Inferior parietal cortex (tissue), 1 donor: ENCODE results near the gene OR52W1.
"Not testable (repeated sequence)": the region's sequence is repeated elsewhere in the genome, so short reads cannot be mapped to it uniquely, and the experiment has no call there.

Experiments used
- DNase-seq: peaks from one replicate; pipeline ENCODE4 v3.0.0-alpha.2; 2016; ENCODE audit errors: extremely low spot score

OR52W1 gene

DNA sequence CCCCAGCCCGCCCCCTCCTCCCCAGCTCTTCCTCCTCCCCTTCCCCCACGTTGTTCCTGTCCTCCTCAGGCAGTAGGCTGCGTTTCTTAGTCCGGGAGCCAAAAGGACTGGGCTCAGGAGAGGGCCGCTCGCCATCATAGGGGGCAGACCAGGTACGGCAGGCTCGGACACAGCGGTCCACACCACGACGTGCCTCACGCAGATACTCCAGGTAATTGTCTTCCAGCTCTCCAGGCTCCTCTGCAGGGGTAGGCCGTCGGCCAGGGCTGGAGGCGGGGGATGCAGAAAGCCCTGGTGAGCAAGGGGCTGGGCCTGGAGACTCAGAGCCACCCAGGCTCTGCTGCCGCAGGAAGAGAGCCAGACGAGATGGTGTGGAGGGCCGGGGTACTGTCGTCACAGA, 18.7 kb downstream of the OR52W1 start:
- DNase-seq, result no peak

DNA sequence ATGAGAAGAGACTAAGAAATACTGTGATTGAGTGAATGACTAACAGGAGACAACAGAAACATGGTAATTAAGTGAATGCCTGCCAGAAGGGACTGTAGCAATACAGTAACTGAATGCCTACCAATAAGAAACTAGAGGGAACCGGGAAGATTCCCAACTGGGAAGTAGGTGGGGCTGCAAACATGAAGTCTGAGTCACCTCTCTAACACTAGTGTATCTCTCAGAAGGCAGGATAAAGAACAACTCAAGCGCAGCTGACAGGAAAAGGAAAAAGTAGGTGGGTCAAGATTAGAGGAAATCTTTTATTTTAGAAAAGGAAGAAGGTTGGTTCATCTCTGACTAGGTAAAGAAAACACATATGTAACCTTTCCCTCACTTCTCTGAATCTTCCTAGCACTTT, 20.3 kb downstream of the OR52W1 start:
- peak; percentile 11 for DNase-seq

DNA sequence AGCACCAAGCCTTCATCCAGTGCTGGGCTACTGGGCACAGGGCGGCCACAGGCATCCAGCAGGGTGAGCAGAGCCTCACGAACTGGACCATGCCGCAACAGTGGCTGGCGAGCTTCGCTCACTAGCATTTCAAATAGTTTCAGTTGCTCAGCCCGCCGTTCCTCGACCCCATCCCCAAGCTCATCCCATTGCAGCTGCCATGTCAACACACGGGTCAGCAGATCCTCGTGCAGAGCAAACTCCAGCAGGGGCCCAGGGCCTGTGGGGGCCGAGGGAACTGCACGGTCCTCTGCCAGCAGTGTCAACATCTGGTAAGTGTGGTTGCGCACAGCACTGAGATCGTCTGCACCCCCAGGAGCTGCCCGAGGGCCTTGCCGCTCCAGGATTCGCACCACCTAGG, 24.8 kb downstream of the OR52W1 start:
- no peak for DNase-seq

DNA sequence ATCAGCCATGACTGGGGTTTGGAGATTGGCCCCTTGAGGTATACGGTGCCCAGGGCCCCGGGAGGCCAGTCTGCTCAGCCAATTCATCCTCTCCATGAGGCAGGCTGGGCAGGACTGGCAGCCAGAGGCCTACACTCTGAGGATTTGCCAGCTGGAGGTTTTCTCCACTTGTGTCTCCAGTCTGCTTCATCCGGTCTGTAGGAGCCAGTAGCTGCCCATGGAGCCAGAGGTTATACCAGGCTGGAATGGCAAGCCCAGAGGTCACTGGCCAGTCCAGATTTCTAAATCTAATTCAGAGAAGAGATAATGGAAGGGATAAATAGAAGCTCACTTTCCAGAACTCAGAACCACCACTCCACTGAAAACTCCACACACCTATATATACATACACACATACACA, 25.4 kb downstream of the OR52W1 start:
- DNase-seq, result no peak

DNA sequence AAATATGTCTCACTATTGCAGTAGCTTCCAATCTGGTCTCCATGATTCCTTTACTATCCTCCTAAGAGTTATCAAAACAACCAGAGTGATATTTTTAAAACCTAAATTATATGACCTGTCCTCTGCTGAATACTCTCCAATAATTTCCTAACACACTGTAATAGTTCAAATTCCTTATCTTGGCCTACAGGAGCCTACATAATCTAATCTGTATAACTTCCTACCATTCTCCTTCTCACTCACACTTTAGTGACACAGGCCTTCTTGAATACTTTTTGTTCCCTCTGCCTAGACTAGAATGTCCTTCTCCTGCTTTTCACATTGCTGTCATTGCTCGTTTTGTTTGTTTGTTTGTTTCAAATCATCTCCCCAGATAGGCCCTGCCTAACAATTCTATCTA, 26.0 kb downstream of the OR52W1 start:
- DNase-seq, result no peak

DNA sequence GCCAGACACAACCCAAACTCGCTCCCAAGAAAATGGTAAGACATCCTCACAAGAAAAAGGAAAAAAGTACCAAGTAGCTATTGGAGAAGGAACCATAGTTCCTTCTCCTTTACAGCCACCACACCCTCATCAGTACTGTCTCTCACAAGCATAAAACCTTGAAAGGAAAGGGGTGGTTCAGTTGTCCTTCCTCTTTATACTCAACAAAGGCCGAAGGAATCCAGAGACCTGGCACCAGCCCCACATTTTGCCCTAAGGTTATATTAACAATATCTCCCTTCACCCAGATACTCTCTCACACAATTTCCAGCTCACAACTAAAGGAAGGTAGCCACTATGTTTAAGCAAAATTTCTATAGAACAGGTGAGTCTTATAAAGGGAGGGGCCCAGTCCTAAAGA, 26.9 kb downstream of the OR52W1 start:
- DNase-seq, result no peak

DNA sequence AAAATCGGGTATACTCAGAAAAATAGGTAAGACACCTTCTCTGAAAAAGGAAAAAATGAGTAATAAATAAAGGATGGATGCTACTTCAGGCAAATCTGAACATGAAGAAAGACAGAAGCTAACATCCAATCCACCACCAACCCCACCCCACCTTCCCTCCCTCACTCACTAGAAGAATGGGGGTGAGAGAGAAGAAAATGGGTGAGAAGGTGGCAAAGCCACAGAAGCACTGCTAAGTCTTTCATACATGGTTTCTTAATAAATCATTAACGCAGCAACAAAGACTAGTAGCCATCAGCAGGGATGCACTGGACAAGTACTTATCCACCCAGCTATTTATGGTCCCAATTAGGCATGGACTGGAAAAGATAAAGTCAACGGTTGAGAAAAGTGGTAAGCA, 29.5 kb downstream of the OR52W1 start:
- no peak for DNase-seq

DNA sequence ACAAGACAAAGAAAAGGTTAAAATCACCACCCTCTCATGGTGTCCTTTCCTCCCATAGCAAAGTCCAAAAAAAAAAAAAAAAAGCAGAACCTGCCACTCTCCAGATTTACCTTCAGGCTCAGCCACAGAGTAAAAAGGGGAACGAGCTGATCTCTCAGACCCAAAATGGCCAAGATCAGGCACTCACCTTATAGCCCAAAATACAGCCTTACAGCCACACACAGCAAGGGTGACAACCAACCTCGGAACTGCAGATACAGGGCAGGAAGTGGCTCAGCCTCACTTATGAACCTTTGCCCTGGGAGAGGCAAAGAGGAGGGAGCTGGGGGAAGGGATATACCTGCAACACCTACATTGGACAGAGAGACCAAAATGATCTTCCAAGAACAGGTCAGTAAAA, 30.9 kb downstream of the OR52W1 start:
- no peak for DNase-seq

DNA sequence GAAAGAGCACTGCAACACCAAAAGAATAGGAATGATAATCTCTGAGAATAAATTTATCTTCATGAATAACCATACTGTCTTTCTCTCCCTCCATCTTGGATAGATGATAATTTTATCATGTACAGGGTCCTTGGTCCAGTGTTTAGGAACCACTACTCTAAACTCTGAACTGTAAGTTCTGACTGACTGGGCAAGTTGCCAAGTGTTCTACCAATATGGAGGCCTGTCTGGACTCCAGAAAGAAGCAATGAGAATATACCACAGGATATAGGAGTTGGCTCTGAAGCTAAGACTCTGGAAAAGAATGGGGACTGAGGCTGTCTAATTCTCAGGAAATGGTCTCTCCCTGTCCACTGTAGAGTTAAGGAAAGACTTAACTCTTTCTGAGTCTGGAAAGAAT, 33.9 kb downstream of the OR52W1 start:
- no peak for DNase-seq

DNA sequence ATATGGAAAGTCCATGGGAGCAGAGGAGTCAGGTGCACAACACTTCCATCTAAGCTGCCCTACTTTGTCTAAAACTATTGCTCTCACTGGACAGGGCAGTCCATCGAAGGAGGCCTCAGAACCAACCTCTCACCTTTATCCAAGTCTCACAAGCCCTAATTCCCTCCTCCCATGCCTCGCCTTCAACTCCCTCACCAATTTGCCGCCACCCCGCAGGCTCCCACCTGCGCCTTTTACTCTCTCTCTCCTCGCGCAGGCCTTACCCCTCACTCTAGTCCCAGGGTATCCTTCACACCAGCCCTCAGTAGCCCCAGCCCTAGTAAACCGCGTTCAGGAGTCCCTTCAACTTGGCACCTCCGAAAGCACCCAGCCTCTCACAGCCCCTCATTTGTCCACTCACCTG, 35.0 kb downstream of the OR52W1 start:
- DNase-seq, result no peak

DNA sequence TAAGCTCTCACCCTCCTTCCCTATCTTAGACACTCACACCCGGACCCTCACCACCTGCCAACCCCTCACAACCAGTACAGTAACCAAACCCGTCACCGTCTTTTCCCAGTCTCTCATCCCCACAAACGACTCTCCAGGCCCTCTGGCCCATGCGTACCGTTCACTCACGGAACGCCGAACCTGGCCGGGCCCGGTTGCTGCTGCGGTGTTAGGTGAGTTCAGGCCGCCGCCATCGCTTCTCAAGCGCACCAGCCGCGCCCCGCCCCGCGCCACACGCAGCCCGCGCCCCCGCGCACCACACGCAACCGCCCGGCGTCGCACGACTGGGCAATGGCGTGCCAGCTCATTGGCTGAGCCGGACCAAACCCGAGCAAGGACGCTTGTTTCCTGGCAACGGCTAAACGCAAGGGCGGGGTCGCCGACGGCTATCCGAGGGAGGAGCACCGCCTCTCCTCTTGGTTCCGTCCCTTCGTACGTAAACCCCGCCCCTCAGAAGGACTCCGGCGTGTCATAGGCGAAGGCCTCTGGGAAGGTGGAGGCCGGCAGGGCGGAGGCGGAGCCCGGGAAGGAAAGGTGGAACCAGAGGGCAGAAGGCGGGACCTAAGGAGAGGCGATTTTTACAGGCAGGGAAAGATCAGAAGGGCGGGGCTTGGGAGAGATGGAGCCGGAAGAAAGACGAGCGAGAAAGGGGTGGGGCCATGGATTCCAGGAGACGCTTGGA, 35.5 kb downstream of the OR52W1 start, which contains the start of gene FHIP1B:
Gene FHIP1B, minus strand, starts transcription at position 250 of the 721 bp plus-strand sequence. CDS start 10,120 bp downstream, outside the sequence.
- peak; percentile 98 for DNase-seq

DNA sequence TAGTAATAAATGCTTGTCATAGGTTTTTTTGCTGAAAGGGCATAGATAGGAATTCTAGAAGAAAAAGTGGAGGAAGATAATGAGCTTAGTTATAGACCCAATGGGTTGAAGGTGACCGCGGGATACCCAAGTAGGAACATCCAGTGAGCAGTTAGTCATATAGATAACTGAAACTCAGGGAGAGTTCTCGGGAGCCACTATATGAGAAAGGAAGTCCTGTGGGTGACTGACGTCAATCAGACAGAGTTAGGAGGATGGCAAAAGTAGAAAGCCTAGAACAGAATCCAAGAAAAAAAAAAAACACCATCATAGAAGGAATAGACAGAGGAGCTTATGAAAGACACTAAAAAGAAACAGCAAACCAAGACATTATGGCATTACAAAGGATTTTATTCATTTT, 38.2 kb downstream of the OR52W1 start:
- no peak for DNase-seq

DNA sequence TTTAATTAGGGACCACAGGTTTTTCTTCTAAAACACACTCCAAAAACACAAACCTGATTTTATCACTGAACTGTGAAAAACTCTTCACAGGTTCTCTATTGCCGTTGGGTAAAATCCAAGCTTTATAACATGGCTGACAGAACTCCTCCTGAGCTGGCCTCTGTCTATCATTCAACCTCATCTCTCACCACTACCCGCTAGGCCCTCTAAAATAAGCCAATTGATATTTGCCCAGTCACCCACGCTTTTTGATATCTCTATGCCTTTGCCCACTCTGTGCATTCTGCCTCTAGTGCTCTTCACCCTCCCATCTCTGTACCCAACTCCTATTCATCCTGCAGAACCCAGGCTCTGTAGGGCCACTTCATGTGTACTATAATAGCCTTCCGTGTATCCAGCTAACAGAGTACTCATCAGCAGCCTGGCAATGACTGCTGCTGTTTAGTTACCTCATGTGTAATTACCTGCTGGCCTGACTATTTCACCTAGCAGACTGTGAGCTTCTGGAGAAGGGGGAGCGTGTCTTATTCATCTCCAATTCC, 38.8 kb downstream of the OR52W1 start:
- DNase-seq, result no peak

DNA sequence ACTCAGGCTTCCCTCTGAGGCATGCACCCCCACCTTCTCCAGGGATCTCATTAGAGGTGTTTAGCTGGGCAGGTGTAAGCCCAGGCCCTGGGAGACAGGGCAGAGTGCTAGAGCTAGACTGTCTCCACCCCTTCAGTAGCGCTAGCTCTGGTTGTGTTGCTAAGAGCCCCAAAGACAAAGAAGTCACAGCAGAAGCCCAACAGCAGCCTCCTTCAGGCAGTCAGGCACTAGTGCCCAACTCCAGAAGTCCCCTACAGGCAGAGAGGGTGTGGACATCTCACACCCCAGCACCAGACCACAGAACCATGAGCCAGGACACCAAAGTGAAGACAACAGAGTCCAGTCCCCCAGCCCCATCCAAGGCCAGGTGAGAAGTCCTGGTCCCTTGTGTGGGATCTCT, 39.9 kb downstream of the OR52W1 start, which contains the start of gene CNGA4:
Gene CNGA4, plus strand, starts transcription at position 188 of the 400 bp plus-strand sequence. Its CDS starts 118 bp downstream, at position 306.
- no peak for DNase-seq

DNA sequence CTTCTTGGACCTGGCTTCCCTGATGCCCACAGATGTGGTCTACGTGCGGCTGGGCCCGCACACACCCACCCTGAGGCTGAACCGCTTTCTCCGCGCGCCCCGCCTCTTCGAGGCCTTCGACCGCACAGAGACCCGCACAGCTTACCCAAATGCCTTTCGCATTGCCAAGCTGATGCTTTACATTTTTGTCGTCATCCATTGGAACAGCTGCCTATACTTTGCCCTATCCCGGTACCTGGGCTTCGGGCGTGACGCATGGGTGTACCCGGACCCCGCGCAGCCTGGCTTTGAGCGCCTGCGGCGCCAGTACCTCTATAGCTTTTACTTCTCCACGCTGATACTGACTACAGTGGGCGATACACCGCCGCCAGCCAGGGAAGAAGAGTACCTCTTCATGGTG, 41.1 kb downstream of the OR52W1 start:
- DNase-seq, result no peak

DNA sequence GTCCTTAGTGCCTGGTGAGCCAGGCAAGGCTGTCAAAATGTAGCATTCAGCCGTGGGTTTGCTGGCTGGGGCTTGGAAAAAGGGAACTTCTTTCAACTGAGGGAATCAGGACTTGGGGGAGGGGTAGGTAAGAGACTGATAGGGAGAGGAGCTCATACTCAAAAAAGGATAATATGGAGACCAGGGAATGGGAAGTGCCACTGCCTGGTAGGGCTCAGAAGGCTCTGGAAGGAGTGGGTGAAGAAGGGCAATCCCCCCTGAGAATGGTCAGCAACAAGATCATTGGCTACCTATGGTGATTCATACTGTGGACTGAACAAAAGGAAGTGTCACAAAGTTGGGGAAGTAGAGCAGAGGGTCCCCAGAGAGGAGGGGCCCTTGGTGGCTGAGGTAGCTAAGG, 41.8 kb downstream of the OR52W1 start:
- no peak for DNase-seq

DNA sequence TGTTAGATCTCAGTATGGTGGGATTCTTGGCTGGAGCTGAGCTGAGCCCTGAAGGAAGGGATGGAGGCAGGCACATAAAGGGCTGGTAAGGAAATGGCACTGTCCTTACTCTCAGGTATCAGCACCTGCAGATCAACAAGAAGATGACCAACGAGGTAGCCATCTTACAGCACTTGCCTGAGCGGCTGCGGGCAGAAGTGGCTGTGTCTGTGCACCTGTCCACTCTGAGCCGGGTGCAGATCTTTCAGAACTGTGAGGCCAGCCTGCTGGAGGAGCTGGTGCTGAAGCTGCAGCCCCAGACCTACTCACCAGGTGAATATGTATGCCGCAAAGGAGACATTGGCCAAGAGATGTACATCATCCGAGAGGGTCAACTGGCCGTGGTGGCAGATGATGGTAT, 42.3 kb downstream of the OR52W1 start:
- no peak for DNase-seq

DNA sequence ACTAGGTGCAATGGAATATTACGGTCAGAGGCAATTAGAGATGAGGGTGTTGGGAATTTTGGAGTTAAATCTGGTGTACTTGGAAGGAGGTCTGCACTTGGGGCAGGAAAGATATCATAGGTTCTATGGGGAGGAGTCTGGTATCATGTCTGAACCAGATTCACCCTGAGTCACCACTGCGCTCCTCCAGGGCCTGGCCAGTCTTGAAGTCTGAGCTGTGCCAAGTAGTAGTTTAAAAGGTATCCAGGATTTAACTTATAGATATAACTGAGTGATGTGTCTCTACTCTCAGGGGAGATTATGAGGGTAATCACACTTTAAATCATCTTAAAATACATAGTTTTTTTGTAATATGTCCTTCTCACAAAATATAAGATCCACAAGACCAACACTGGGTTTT, 46.5 kb downstream of the OR52W1 start:
- no peak for DNase-seq

DNA sequence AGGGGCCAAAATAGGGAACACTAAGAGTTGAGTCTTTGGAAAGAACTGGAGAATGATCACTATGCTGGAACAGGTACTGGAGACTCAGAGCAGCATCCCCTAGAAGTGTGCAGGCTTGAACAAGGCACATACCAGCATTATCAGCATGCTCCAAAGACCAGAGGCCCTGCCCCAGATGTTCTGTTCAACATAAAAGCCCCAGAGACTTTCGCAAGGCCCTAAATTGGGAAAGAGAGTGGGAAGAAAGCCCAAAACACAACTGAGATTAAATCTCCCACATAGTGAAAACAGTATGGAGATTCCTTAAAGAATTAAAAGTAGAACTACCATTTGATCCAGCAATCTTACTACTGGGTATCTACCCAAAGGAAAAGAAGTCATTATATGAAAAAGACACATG, 49.2 kb downstream of the OR52W1 start:
- DNase-seq, result no peak

DNA sequence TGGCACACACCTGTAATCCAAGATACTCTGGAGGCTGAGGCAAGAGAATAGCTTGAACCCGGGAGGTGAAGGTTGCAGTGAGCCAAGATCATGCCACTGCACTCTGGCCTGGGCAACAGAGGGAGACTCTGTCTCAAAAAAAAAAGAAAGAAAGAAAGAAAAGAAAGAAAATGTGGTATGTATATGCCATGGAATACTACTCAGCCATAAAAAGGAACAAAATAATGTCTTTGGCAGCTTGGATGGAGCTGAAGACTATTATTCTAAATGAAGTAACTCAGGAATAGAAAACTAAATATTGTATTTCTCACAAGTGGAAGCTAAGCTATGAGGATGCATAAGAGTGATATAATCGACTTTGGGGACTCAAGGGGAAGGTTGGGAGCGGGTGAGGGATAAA, 49.9 kb downstream of the OR52W1 start:
- DNase-seq, result not testable (repeated sequence)
